C4-2B (cell line): ENCODE results near the gene PACS2.

ENCODE experiments used
- CTCF ChIP-seq: fragments of 450-650 bp; conservative IDR thresholded peaks from 2 replicates; pipeline ENCODE4 v1.5.1; 2017; ENCODE audit warnings: mild to moderate bottlenecking
- ZFX ChIP-seq: fragments of 450-650 bp; IDR thresholded peaks from 2 replicates; pipeline ENCODE4 v1.6.1; 2017

GRCh38 chr14:105391541-105391940, 77.0 kb downstream of the PACS2 start:
- TF ChIP-seq CTCF (no peak), ZFX (no peak)
